Inferior parietal cortex (tissue), 1 donor: ENCODE data around the gene ECHS1.
A peak's percentile ranks its signal among the peaks of the same experiment; 100 is the strongest.
"Not testable (repeated sequence)": the region's sequence is repeated elsewhere in the genome, so short reads cannot be mapped to it uniquely, and the experiment has no call there.

Source experiments
- DNase-seq: peaks from one replicate; pipeline ENCODE4 v3.0.0-alpha.2; 2016; ENCODE audit errors: extremely low spot score

Gene ECHS1

DNA sequence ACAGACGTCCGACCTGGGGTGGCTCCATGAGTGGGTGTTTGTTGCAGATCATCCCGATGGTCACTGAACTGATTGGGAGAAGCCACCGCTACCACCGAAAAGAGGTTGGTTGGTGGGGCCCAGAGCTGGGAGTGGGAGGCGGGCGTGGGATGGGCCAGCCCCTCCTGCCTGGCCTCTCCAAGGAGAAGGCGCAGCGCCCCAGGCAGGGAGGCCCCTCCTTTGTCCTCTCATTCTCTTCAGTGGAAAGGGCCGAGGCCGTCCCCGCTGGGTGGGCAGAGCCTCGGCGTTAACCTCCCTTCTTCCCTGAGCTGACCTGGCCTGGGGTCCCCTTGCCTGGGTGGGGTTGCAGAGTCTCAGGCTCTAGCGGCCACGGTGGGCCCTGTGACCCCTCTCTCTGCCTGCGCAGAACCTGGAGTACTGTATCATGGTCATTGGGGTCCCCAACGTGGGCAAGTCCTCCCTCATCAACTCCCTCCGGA, 26.0 kb upstream of the ECHS1 start:
- no peak for DNase-seq

DNA sequence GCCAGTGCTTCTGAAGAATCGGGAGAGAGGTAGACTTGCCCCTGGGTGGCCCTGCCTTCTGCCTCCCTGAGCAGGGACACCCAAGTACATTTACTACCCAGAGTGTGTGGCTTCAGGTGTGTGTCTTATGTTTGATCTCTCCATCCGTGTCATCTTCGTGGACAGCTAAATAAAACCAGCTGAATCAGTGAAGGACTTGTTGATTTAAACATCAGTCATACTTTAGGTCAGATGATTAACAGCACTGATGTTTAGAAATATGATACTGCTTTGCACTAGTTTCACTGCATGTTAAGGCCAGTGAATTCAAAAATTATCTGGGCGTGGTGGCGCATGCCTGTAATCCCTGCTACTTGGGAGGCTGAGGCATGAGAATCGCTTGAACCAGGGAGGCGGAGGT, 24.8 kb upstream of the ECHS1 start:
- DNase-seq: no peak

DNA sequence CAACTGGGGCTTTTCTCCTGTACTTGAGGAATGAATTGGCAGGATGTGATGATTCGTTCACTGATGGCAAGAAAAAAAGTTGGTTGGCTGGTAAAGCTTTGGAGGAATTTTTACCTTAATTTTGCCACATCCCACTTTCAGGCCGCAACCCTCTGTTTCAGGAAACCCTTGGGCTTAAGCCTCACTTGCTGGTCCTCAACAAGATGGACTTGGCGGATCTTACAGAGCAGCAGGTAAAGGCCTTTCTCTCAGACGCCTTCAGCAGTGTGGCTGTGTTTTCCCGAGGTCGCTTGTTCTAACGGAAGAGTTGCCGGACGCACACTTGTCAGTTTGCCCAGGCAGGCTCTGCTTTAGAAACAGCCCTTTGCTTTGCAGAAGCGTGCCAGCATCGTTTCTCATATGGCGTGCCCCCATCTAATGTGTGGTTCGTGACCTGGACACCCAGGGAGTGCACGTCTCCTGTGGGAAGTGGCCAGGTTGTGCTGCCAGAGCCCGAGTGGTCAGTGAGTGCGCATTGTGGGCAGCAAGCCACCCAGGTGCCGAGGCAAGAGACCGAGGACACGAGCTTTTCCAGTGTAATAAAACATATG, 23.0 kb upstream of the ECHS1 start:
- DNase-seq: no peak

DNA sequence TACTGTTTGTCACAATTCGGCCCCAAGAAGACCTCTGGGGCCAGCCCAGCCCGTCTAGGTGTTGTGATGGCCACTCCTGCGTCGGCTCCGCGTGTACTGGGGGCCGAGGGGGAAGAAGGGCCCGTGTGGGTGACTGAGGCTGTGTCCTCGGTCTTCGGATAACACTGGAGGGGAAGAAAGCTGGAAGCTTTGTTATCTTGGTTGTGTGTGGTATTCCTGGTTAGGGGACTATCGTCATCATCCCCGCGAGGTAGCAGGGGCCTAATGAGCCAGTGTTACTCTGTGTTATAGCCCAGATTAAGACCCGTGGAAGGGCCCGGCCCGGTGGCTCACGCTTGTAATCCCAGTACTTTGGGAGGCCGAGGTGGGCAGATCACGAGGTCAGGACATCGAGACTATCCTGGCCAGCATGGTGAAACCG, 21.7 kb upstream of the ECHS1 start:
- no peak for DNase-seq

DNA sequence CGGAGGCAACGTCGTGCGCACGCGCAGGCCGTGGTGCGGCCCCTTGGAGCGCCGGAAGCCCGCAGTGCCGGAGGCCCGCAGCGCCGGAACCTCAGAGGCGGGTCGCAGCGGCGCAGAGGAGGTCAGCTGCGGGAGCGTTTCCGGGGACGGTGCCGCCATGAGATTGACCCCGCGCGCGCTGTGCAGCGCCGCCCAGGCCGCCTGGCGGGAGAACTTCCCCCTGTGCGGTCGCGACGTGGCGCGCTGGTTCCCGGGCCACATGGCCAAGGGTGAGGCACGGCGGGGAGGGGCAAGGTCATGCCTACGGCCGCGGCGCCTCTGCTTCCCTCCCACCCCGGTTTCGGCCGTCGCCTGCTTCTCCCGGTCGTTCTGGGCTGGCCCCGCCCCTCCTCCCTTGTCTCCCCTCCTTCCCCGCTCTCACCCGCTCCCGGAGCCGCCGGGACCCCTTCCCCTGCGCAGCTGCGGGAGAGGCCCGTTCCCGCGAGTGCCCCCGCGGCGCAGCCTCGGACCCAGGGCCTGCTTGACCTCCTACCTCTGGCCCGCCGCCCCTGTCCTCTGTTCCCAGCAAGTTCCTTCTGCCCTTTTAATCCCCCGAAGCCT, 21.0 kb upstream of the ECHS1 start, which contains the start of gene MTG1:
TSS of gene MTG1 (plus strand) at position 94 of the 600 bp plus-strand sequence. CDS start at position 158, 64 bp downstream.
- peak; percentile 96 for DNase-seq

DNA sequence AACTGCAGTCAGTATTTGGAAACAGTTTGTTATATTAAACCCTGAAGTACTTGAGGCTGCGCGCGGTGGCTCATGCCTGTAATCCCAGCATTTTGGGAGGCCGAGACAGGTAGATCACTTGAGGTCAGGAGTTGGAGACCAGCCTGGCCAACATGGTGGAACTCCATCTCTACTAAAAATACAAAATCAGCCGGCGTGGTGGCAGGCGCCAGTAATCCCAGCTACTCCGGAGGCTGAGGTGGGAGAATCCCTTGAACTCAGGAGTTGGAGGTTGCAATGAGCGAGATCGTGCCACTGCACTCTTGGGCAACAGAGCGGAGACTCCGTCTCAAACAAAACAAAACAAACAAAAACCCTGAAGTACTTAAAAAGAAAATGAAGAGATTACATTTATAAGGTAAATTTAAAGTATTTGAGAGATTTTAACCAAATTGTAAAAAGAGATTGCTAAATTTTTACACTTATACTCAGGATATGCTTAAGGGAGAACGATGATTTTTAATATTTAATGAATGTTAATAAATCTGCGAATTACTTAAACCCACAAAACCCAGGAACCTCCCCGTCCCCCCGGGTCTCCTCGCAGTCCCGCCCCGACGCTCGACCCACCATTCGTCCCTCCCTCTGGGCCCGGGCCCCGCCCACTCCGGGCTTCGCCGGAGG, 20.4 kb upstream of the ECHS1 start:
- no peak for DNase-seq

DNA sequence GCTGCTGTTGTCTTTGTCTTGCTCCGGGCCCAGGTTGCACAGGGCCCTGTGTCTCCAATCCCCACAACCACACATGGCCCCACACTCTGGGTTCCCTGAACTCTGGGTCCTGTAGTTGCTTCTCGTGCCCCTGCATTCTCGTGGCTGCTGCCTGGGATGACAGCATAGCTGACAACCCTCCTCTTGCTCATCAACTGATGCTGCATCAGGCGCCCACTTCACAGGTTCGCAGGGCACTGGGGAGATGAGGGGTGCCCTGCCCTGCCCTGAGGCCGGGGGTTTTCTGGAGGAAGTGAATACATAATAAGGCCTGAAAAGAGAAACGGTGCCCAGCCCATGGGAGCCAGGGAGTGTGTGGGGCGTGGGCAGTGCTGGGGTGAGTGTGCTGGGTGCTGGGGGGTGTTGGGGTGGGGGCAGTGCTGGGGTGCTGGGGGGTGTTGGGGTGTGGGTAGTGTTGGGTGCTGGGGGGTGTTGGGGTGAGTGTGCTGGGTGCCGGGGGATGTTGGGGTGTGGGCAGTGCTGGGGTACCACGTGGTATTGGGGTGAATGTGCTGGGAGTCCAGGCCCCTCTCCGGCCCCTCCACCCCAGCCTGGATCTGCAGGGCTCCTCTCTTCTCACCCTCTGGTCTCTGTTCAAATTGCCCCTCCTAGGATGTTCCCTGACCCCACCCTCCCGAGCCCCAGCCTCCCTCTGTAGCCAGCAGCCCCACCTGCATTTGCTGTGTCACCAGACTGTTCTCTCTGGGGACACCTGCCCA, 18.8 kb upstream of the ECHS1 start:
- DNase-seq: no peak

DNA sequence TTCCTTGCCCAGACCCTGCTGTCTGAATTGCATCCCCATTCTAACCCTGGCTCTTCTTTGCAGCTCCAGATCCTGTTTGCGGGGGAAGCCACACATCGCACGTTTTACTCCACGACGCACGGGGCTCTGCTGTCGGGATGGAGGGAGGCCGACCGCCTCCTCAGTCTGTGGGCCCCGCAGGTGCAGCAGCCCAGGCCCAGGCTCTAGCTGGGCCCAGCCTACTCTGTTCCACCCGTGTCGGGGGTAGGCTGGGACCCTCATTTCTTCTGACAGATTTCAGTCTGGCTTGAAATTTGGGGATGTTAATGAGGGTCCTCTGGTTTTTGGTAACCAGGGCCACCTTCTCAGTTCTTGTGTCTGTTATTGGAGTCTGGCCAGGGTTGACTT, 18.1 kb upstream of the ECHS1 start:
- no peak for DNase-seq

DNA sequence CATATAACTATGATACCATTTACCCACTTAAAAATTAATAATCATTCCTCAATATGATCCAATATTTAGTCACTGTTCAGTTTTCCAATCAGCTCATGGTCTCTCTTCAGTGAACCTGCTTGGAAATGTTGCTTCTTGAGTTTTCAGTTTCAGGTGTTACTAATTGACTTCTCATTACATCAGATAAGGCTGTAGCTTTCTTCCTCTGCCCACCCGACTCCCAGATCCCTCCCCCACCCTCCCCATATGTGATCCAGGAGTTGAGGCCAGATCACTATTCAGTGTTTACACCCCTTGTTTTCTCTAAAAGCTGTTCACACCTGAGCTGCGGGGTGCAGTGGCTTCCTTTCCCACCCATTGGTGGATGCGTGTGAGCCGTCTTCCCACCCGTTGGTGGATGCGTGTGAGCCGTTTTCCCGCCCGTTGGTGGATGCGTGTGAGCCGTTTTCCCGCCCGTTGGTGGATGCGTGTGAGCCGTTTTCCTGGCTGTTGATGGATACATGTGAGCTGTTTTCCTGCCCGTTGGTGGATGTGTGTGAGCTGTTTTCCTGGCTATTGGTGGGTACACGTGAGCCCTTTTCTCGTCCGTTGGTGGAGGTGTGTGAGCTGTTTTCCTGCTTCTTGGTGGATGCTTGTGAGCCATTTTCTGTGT, 17.6 kb upstream of the ECHS1 start:
- DNase-seq: no peak

DNA sequence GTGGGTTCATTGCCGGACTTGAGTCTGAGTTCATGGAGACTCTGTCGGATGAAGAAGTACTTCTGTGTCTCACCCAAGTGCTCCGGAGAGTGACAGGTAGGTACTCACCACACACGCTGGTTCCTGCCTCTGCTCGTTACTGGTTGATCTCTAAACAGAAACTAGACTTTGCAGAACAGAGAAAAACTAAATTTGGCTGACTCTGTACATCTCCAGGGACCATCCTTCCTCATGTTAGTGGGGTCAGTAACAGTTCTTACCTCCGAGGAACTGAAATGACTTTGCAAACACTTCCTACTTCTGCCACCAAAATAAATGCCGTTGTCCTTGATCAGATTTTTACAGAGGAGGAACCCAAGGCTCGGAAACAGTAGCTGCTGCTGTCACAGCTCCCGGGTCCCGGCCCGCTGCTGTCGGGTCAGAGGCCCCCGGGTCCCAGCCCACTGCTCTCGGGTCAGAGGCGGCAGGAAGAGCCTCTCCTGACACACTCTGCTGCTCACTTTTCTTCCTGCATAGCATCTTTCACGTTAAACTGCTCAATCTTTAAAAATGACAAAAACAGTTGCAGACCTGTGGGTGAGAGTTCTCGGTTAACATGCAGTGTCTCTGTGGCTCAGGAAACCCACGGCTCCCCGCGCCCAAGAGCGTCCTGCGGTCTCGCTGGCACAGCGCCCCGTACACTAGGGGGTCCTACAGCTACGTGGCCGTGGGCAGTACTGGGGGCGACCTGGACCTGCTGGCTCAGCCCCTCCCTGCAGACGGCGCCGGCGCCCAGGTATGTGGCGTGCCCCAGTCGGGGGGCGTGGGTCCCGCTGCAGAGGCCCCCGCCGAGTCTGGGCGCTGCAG, 16.0 kb upstream of the ECHS1 start:
- no peak for DNase-seq

DNA sequence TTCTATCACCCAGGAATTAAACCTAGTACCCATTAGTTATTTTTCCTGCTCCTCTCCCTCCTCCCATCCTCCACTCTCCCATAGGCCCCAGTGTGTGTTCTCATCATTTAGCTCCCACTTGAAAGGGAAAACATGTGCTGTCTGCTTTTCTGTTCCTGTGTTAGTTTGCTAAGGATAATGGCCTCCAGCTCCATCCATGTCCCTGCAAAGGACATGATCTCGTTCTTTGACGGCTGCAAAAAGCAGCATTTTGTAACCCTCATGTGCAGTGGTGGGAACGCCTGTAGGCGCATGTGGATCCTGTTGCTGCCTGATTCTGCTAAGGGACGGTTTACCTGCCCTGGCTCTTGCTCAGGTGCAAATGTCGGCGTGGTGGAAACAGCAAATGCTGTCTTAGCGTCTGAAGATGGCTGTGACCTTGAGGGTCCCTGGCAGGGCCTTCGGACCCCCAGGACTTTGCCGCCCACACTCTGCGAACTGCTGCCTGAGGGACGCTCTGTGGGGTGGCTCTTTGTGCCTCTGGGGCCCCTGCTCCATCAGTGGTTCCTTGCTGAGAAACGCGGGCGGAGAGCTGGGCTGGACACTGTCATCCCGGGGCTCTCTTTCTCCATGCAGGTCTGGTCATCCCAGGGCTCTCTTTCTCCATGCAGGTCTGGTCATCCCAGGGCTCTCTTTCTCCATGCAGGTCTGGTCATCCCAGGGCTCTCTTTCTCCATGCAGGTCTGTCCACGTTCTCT, 15.2 kb upstream of the ECHS1 start:
- no peak for DNase-seq

DNA sequence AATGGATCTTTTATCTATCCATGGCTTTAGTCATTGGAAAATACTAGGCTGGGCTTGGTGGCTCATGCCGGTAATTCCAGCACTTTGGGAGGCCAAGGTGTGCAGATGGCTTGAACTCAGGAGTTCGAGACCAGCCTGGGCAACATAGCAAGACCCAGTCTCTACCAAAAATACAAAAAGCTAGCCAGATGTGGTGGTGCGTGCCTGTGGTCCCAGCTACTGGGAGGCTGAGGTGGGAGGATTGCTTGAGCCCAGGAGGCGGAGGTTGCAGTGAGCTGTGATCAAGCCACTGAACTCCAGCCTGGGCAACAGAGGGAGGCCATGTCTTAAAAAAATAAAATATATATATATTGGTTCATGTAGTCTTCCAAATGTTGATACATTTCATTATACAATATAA, 13.8 kb upstream of the ECHS1 start:
- not testable (repeated sequence) for DNase-seq

DNA sequence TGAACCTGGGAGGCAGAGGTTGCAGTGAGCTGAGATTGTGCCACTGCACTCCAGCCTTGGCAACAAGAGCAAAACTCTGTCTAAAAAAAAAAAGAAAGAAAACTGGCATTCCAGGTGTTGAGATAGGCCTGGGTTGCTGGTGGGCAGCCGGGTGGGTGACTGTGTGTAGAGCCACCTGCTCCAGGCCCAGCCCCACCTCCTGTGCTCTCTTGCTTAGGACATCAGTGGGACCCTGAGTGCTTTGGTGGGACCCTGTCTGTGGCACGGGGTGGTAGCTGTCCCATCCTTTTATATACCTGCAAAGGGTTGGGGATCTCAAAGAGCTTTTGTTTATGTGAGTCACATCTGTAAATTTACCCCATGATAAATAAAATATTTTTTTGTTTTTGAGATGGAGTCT, 12.1 kb upstream of the ECHS1 start:
- DNase-seq: no peak

DNA sequence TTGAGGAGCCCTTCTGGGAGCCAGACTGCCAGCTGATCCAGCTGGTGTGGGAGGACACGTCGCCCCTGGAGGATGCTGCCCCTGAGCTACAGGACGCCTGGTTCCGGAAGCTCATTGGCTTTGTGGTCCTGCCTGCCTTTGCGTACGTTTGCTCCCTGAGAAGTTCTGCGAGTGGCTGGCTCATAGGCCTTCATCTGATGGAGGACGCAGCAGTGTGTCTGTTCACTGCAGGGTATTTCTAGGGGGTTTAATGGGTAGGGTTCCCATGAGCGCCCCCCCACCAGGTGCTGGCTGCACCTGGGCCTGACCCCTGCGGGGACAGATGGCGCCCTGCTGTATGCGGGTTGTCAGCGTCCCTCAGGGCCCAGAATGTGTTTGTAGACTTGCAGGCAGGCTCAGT, 10.9 kb upstream of the ECHS1 start:
- no peak for DNase-seq

DNA sequence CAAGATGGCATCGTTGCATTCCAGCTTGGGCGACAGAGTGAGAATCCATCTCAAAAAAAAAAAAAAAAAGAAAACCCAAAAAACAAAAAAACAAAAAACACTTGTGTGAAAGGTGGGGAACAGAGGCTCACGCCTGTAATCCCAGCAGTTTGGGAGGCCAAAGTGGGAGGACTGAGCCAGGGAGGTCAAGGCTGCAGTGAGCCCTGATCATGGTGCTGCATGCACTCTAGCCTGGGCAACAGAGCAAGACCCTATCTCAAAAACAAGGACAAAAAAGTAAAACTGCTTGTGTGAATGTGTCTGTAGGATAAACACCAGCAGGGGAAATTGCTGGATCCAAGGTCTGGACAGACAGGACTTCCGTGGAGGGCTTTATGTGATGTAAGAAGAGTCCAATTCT, 10.4 kb upstream of the ECHS1 start:
- no peak for DNase-seq

DNA sequence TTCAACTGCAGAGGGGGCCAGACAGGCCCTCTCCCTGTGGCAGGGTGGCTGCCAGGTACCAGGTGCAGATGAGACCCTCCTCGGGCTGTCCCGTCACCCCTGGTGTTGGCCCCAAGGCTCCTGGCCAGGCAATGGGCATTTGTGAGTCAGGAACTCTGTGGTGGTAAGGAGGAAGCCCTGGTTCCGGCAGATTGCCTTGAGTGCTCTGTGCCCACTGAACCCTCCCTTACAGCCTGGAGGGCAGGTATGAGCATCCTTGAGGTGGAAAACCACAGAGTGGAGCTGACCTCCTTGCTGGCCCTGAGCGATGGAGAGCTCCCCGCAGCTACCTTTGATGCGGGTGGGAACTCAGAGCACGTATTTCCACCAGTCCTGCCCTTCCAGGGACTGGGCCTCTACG, 7.9 kb upstream of the ECHS1 start:
- no peak for DNase-seq

DNA sequence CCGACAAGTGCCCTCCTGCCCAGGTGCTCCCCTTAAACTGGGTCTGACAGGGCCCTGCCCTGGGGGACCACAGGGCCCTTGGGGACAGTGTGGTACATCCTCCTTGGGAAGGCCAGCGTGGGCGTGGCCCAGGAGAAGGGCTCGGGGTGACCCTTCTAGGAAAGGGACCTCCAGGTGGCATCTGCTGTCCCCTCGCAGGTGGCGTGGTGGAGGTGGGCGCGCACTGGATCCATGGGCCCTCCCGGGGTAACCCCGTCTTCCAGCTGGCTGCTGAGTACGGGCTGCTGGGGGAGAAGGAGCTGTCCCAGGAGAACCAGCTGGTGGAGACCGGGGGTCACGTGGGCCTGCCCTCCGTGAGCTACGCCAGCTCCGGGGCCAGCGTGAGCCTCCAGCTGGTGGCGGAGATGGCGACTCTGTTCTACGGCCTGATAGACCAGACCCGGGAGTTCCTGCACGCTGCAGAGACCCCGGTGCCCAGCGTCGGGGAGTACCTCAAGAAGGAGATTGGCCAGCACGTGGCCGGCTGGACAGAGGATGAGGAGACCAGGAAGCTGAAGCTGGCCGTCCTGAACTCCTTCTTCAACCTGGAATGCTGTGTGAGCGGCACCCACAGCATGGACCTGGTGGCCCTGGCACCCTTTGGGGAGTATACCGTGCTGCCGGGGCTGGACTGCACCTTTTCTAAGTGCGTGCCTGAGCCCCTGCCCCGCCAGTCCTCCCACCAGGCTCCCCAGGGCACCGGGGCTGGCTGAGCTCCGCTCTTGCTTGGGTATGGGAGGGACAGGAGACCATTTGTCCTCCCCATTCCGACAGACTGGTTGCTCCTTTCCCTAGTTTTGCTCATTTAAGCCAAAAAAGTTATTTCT, 6.9 kb upstream of the ECHS1 start:
- DNase-seq: no peak

DNA sequence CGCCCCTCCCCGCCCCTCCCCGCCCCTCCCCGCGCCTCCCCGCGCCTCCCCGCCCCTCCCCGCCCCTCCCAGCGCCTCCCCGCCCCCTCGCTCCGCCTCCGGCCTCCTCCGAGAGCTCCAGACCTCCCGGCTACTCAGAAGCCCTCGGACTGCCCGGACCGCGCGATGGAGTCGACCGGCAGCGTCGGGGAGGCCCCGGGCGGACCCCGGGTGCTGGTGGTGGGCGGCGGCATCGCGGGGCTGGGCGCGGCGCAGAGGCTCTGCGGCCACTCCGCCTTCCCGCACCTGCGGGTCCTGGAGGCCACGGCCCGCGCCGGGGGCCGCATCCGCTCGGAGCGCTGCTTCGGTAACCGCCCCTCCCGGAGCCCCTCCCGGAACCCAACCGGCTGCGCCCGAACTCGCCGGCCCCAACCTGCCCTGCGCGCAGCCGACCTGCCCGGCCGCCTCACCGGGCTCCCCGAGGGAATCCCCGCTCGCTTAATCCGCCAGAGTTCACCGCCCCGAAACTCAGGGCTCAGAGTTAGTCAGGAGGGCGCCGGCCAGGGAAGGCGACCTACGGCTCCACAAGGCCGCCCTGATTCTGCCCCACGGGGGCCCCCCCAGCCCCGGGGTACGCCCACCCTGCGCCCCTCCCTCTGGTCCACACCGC, 6.1 kb upstream of the ECHS1 start, which contains the start of gene PAOX:
TSS of gene PAOX (plus strand) at position 111 of the 649 bp plus-strand sequence. CDS start at position 166, 55 bp downstream.
- DNase-seq: no peak
